ENCODE results near the gene KCNG3. TPM values are rescaled to one million over a fixed set of nuclear protein-coding genes. Genes with fewer than 3 reads are reported as not detected.

KCNG3 gene
- total RNA-seq, 1 experiment from 2014 or later: 4.3 TPM

DNA sequence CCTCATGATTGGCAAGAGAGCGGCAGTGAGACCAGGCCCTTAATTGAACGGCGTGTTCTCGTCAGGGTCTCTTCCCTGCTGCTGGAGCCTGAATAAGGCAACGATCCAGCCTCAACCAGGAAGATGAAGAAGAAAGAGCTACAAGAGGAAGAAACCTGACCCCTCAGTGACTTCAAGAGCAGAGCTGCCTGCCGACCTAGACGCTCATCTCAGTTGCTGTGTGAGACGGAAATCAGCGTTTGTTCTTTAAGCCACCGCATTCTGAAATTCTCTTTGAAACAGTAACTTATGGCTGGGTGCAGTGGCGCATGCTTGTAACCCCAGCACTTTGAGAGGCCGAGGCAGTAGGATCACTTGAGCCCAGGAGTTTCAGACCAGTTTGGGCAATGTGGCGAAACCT, 29.6 kb upstream of the KCNG3 start:
- no peaks in the 10 kb centered on the region for H3K36me3 ChIP-seq (ENCODE audit: control insufficient read depth, insufficient read depth, low read length)
- in situ Hi-C loops (cut with HindIII; ENCODE audit: low pct_unique_long_range_greater_than_20kb, low sequenced_read_pairs) (no loop called here), intact Hi-C loops (cut with micrococcal nuclease; ENCODE audit: unreplicated experiment) (no loop called here)
- ATAC-seq (no peak), DNase-seq (ENCODE audit: low read depth, low spot score) (no peak)
- H3K4me3 ChIP-seq (ENCODE audit: low read depth in 2 of 2, low read length in 2 of 2): no peak overlapping the region
- no TSS peak for BruUV-seq (replicated peaks)
- H3K27me3 ChIP-seq (ENCODE audit: control insufficient read depth, insufficient read depth, low read length): no peaks in the 10 kb centered on the region
- ChIA-PET POLR2A (interaction anchor here (0.6 kb wide), 1 partner anchor 13 kb away, joined by 7 read pairs; no protein-coding TSS in a partner anchor), CTCF (no interaction called here)
- no peaks in the 10 kb centered on the region; the same call in 1 of the 2 replicates for H3K4me1 ChIP-seq (ENCODE audit: control insufficient read depth, insufficient read depth, low read length)
- H3K9me3 ChIP-seq (ENCODE audit: control insufficient read depth, insufficient read depth, low read depth, low read length): no peaks in the 10 kb centered on the region
- H3K27ac ChIP-seq (ENCODE audit: low read length): no peak overlapping the region
- TF ChIP-seq SIN3A (IDR thresholded peaks at IDR 0.05; ENCODE audit: borderline replicate concordance, insufficient read depth, low read depth, low read length) (no peak), TCF7L2 (IDR thresholded peaks at IDR 0.05; ENCODE audit: low read depth, low read length) (no peak), POLR2AphosphoS5 (IDR thresholded peaks at IDR 0.05; ENCODE audit: low read depth, low read length) (no peak)
- TF ChIP-seq, protein P1, sequence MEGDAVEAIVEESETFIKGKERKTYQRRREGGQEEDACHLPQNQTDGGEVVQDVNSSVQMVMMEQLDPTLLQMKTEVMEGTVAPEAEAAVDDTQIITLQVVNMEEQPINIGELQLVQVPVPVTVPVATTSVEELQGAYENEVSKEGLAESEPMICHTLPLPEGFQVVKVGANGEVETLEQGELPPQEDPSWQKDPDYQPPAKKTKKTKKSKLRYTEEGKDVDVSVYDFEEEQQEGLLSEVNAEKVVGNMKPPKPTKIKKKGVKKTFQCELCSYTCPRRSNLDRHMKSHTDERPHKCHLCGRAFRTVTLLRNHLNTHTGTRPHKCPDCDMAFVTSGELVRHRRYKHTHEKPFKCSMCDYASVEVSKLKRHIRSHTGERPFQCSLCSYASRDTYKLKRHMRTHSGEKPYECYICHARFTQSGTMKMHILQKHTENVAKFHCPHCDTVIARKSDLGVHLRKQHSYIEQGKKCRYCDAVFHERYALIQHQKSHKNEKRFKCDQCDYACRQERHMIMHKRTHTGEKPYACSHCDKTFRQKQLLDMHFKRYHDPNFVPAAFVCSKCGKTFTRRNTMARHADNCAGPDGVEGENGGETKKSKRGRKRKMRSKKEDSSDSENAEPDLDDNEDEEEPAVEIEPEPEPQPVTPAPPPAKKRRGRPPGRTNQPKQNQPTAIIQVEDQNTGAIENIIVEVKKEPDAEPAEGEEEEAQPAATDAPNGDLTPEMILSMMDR (IDR thresholded peaks at IDR 0.05): no peak
- TF ChIP-seq, protein P2, sequence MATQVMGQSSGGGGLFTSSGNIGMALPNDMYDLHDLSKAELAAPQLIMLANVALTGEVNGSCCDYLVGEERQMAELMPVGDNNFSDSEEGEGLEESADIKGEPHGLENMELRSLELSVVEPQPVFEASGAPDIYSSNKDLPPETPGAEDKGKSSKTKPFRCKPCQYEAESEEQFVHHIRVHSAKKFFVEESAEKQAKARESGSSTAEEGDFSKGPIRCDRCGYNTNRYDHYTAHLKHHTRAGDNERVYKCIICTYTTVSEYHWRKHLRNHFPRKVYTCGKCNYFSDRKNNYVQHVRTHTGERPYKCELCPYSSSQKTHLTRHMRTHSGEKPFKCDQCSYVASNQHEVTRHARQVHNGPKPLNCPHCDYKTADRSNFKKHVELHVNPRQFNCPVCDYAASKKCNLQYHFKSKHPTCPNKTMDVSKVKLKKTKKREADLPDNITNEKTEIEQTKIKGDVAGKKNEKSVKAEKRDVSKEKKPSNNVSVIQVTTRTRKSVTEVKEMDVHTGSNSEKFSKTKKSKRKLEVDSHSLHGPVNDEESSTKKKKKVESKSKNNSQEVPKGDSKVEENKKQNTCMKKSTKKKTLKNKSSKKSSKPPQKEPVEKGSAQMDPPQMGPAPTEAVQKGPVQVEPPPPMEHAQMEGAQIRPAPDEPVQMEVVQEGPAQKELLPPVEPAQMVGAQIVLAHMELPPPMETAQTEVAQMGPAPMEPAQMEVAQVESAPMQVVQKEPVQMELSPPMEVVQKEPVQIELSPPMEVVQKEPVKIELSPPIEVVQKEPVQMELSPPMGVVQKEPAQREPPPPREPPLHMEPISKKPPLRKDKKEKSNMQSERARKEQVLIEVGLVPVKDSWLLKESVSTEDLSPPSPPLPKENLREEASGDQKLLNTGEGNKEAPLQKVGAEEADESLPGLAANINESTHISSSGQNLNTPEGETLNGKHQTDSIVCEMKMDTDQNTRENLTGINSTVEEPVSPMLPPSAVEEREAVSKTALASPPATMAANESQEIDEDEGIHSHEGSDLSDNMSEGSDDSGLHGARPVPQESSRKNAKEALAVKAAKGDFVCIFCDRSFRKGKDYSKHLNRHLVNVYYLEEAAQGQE (IDR thresholded peaks at IDR 0.05; ENCODE audit: insufficient read depth in 1 of 2, low read depth in 2 of 2, low read length in 1 of 2): no peak

DNA sequence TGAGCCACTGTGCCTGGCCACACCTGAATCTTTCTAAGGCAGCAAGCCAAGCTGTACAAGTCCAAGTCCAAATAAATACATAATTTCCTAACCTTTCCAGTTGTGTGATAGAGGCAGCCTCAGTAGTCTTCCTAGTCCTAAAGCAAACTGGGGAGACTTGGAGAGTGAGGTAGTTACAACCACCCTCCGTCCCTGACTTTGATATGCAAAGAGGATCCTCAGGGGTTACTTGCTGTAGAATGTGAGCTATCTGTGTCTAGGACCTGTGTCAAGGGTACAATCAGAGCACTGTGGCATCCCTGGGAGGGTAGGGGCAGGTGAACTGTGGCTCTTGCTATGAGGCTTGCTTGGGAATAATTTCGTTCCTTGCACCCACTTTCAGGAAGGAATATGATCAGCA, 28.3 kb upstream of the KCNG3 start:
- no peak for TF ChIP-seq TCF7L2 (IDR thresholded peaks at IDR 0.05; ENCODE audit: low read depth, low read length)
- TF ChIP-seq, protein P1 (IDR thresholded peaks at IDR 0.05): no peak
- no peak for TF ChIP-seq POLR2AphosphoS5 (IDR thresholded peaks at IDR 0.05; ENCODE audit: low read depth, low read length)
- no peak for TF ChIP-seq SIN3A (IDR thresholded peaks at IDR 0.05; ENCODE audit: borderline replicate concordance, insufficient read depth, low read depth, low read length)
- TF ChIP-seq, protein P2 (IDR thresholded peaks at IDR 0.05; ENCODE audit: insufficient read depth in 1 of 2, low read depth in 2 of 2, low read length in 1 of 2): no peak
- no peak for ATAC-seq
- intact Hi-C loops (cut with micrococcal nuclease; ENCODE audit: unreplicated experiment): no loop called here
- Histone ChIP-seq H3K27ac (ENCODE audit: low read length) (no peak overlapping the region), H3K27me3 (ENCODE audit: control insufficient read depth, insufficient read depth, low read length) (no peaks in the 10 kb centered on the region), H3K4me1 (ENCODE audit: control insufficient read depth, insufficient read depth, low read length) (no peaks in the 10 kb centered on the region), H3K4me3 (ENCODE audit: low read depth in 2 of 2, low read length in 2 of 2) (no peak overlapping the region), H3K9me3 (ENCODE audit: control insufficient read depth, insufficient read depth, low read depth, low read length) (no peaks in the 10 kb centered on the region), H3K36me3 (ENCODE audit: control insufficient read depth, insufficient read depth, low read length) (no peaks in the 10 kb centered on the region)
- in situ Hi-C loops (cut with HindIII; ENCODE audit: low pct_unique_long_range_greater_than_20kb, low sequenced_read_pairs): no loop called here
- no peak for DNase-seq (ENCODE audit: low read depth, low spot score)
- POLR2A ChIA-PET: no interaction called here
- no TSS peak for BruUV-seq (replicated peaks)
- CTCF ChIA-PET: no interaction called here
